Measurements from ENCODE around the gene POLR3GL.
"Not testable (repeated sequence)": the region's sequence is repeated elsewhere in the genome, so short reads cannot be mapped to it uniquely, and the experiment has no call there.

The POLR3GL gene

DNA sequence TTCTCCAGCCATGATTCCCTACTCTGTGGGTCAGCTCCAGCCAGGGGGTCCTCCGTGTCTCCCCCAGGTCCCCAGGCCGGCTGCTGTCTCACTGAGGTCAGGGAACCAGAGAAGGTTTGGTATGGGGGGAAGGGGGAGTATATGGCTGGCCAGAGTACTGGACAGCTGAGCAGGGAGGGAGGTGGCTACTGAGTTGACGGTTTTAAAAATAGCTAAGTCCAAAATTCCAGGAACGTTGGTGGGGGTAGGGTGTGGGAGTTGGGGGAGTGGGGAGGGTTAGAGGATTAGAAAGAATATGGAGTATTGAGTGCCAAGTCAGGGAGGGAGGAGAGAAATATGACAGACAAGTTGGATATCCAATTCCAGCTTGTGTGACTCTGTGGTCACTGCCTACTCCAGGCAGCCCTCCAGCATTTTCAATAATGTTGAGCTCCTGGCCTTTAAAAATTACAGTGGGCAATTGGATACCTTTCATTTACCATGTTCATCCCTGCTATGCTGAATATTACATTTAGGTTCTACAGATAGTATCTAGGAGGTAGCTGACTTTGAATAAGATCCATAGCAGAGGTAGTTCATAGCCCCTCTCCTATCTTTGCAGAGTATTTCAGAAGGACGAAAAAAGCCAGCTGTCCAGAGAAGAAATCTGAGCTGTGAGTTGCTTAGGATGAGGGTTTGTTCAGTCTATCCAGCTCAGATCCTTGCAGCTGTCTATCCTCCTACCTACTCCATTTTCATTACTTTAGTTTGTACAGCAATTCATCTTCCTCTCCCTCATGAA is 57.3 kb downstream of the POLR3GL start, which contains the start of gene HJV:
Gene HJV, minus strand, starts transcription at position 114 of the 781 bp plus-strand sequence. CDS start 1,504 bp downstream, outside the sequence.
- DNase-seq, result no peak

DNA sequence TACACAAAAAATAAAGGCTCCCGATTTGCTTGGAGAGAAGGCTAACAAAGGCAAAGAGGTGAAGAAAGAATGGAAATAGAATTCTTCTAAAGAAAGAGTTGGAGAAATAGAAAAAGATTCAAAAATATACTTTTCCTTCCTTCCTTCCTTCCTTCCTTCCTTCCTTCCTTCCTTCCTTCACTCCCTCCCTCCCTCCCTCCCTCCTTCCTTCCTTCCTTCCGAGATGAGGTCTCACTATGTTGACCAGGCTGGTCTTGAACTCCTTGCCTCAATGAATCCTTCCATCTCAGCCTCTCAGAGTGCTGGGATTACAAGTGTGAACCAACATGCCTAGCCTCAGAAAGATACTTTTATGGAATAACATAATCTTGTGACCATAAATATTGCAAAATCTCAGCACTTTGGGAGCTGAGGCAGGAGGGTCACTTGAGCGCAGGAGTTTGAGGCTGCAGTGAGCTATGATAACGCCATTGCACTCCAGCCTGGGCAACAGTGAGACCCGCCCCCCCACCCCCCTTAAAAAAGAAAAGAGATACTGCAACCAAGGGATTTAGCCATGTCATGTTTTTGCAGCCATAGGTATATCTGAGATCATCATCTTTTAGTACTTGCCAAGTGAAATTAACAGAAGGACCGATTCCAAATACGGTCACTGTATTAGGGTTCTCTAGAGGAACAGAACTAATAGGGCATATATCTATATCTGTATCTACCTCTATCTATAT is 58.1 kb downstream of the POLR3GL start:
- DNase-seq, result no peak

DNA sequence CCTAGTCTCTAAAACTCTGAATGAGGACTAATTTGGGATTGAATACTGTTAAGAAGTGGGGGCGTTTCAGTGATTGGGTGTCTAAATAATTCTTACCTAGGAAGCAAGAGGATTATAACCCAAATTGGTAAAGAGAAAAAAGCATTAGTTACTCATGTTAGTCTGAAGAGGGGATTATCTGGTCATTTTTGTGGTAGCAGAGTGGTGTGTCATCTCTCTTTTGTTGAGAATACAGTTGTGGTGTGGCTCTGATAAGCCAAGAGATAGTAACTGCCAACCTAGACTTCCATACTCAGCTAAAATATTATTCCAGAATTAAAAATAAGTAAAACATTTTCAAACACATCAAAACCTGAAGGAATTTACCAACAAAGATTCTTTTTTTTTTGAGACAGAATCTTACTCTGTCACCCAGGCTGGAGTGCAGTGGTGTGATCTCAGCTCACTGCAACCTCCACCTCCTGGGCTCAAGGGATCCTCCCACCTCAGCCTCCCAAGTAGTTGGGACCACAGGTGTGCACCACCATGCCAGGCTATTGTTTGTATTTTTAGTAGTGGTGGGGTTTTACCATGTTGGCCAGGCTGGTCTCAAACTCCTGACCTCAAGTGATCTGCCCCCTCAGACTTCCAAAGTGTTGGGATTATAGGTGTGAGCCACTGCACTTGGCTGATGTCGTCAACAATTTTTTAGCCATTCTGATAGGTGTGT is 61.5 kb downstream of the POLR3GL start:
- DNase-seq, result not testable (repeated sequence)

DNA sequence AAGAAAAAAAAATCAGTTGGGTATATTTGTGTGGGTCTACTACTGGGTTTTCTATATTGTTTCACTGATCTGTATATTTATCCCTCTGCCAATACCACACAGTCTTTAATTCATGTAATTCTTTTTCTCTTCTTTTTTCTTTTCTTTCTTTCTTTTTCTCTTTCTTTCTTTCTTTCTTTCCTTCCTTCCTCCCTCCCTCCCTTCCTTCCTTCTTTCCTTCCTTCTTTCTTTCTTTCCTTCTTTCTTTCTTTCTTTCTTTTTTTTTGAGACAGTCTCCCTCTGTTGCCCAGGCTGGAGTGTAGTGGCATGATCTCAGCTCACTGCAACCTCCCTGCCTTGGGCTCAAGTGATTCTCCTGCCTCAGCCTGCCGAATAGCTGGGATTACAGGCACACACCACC is 62.2 kb downstream of the POLR3GL start:
- not testable (repeated sequence) for DNase-seq

Measured in NCI-H1092 (cell line).